Activated CD8-positive, alpha-beta T cell treated with anti-CD3 and anti-CD28 coated beads for 36 hours (primary cell): ENCODE measurements around the gene LCN9. TPM values are rescaled to one million over a fixed set of nuclear protein-coding genes. Genes with fewer than 3 reads are reported as not detected.

ENCODE experiments used
- ATAC-seq: fragments of 200-7000 bp; cut with Tn5 transposase; one replicate; pipeline ENCODE4 v1.10.0; 2021; ENCODE audit warnings: mild to moderate bottlenecking, moderate library complexity
- CTCF ChIA-PET: fragments of 350-600 bp; sonication (Branson Sonifier 250); formaldehyde crosslinking; loops from one replicate; lab custom pipeline; 2021; ENCODE audit warnings: antibody characterized with exemption; lab: Charles Lee
- POLR2A ChIA-PET: fragments of 350-600 bp; sonication (Branson Sonifier 250); formaldehyde crosslinking; loops from one replicate; lab custom pipeline; 2021; ENCODE audit warnings: antibody characterized with exemption; lab: Charles Lee
- DNase-seq: peaks from one replicate; pipeline ENCODE4 v3.0.0-alpha.2; 2020
- H3K27ac Mint-ChIP-seq: one replicate; pipeline ENCODE4 v1.8.0; 2021; ENCODE audit warnings: mild to moderate bottlenecking, mixed read lengths
- H3K27me3 Mint-ChIP-seq: one replicate; pipeline ENCODE4 v1.8.0; 2021; ENCODE audit warnings: mixed read lengths
- H3K36me3 Mint-ChIP-seq: one replicate; pipeline ENCODE4 v1.8.0; 2021; ENCODE audit warnings: low read depth, mixed read lengths
- H3K4me1 Mint-ChIP-seq: one replicate; pipeline ENCODE4 v1.8.0; 2021; ENCODE audit warnings: low read depth, mixed read lengths
- H3K4me3 Mint-ChIP-seq: one replicate; pipeline ENCODE4 v1.8.0; 2021; ENCODE audit warnings: mild to moderate bottlenecking, moderate library complexity, mixed read lengths
- H3K9me3 Mint-ChIP-seq: one replicate; pipeline ENCODE4 v1.8.0; 2021; ENCODE audit warnings: mixed read lengths
- CTCF ChIP-seq: fragments of 200-600 bp; IDR thresholded peaks from one replicate; pipeline ENCODE4 v1.8.0; 2022; ENCODE audit warnings: antibody characterized with exemption, mild to moderate bottlenecking
- intact Hi-C: fragments of 100-400 bp; cut with micrococcal nuclease; formaldehyde crosslinking; loops from one replicate; pipeline ENCODE4 v1.10.0; 2022
- total RNA-seq, 2 experiments: library from RNA; stranded (reverse); gene quantifications; one replicate each; pipeline ENCODE4 v1.2.3, GENCODE V29; 2021

LCN9 gene
- total RNA-seq, 2 experiments from 2014 or later = not detected

GRCh38 chr9:135639196-135639595 is 23.9 kb upstream of the LCN9 start, which contains the start of gene GLT6D1:
Gene GLT6D1, minus strand, starts transcription at chr9:135639540. Its CDS starts 353 bp downstream, at chr9:135639187.
- ATAC-seq (no peak), DNase-seq (no peak)
- no peak for TF ChIP-seq CTCF
- ChIA-PET CTCF (no interaction called here), POLR2A (no interaction called here)
- peaks cover 7% of the 10 kb centered on the region for H3K9me3 Mint-ChIP-seq
- H3K4me1 Mint-ChIP-seq = no peaks in the 10 kb centered on the region
- H3K36me3 Mint-ChIP-seq = no peaks in the 10 kb centered on the region
- H3K27ac Mint-ChIP-seq = no peak within 1 kb of the TSS
- intact Hi-C loops = no loop called here
- no peak within 1 kb of the TSS for H3K4me3 Mint-ChIP-seq
- peaks cover 16% of the 10 kb centered on the region for H3K27me3 Mint-ChIP-seq

- no peak for DNase-seq
- ChIA-PET CTCF (no interaction called here), POLR2A (no interaction called here)
Observed at GRCh38 chr9:135641047-135641446, 22.1 kb upstream of the LCN9 start.

GRCh38 chr9:135641745-135642144 is 21.4 kb upstream of the LCN9 start:
- Mint-ChIP-seq H3K27me3 (peaks cover 4% of the 10 kb centered on the region), H3K36me3 (no peaks in the 10 kb centered on the region), H3K4me1 (no peaks in the 10 kb centered on the region), H3K4me3 (no peak overlapping the region), H3K9me3 (peaks cover 20% of the 10 kb centered on the region), H3K27ac (no peak overlapping the region)
- no peak for DNase-seq
- intact Hi-C loops = no loop called here
- POLR2A ChIA-PET = no interaction called here
- CTCF ChIA-PET = interaction anchor here (0.9 kb wide), 1 partner anchor 13 kb away, joined by 3 read pairs; no protein-coding TSS in a partner anchor
- ATAC-seq = no peak
- TF ChIP-seq CTCF = no peak

More at GRCh38 chr9:135641047-135641446, 22.1 kb upstream of the LCN9 start:
- no peak for ATAC-seq
- no peak overlapping the region for H3K4me3 Mint-ChIP-seq
- H3K27ac Mint-ChIP-seq = no peak overlapping the region
- intact Hi-C loops = no loop called here
- H3K4me1 Mint-ChIP-seq = no peaks in the 10 kb centered on the region
- no peak for TF ChIP-seq CTCF
- peaks cover 9% of the 10 kb centered on the region for H3K27me3 Mint-ChIP-seq
- H3K9me3 Mint-ChIP-seq = peaks cover 20% of the 10 kb centered on the region
- H3K36me3 Mint-ChIP-seq = no peaks in the 10 kb centered on the region

- ChIA-PET CTCF (no interaction called here), POLR2A (no interaction called here)
- H3K27ac Mint-ChIP-seq = no peak overlapping the region
- H3K4me1 Mint-ChIP-seq = no peaks in the 10 kb centered on the region
- no peak overlapping the region for H3K4me3 Mint-ChIP-seq
- peaks cover 3% of the 10 kb centered on the region for H3K36me3 Mint-ChIP-seq
- intact Hi-C loops = no loop called here
- DNase-seq (no peak), ATAC-seq (no peak)
- peaks cover 4% of the 10 kb centered on the region for H3K27me3 Mint-ChIP-seq
- no peak for TF ChIP-seq CTCF
- H3K9me3 Mint-ChIP-seq = peaks cover 43% of the 10 kb centered on the region
Observed at GRCh38 chr9:135644631-135645218, 18.4 kb upstream of the LCN9 start.

GRCh38 chr9:135647884-135648283 is 15.2 kb upstream of the LCN9 start:
- intact Hi-C loops = no loop called here
- Mint-ChIP-seq H3K4me3 (no peak overlapping the region), H3K4me1 (no peaks in the 10 kb centered on the region), H3K36me3 (peaks cover 3% of the 10 kb centered on the region), H3K9me3 (peaks cover 51% of the 10 kb centered on the region), H3K27me3 (peaks cover 4% of the 10 kb centered on the region), H3K27ac (no peak overlapping the region)
- POLR2A ChIA-PET = interaction anchor here (1.2 kb wide), 1 partner anchor 16 kb away, joined by 3 read pairs; no protein-coding TSS in a partner anchor
- CTCF ChIA-PET = no interaction called here
- ATAC-seq (no peak), DNase-seq (no peak)
- TF ChIP-seq CTCF = no peak
